ENCODE data around the gene NUDCD2.
A peak's percentile ranks its signal among the peaks of the same experiment; 100 is the strongest.

The NUDCD2 gene

GRCh38 chr5:163459819-163460561 lies at the start of gene NUDCD2:
Gene NUDCD2, minus strand, starts transcription at chr5:163460102. Its CDS starts 52 bp downstream, at chr5:163460050.
- peak; percentile 95 for DNase-seq

- DNase-seq: no peak
Observed at GRCh38 chr5:163509291-163509951, 49.5 kb upstream of the NUDCD2 start.

GRCh38 chr5:163508753-163509152 lies 48.9 kb upstream of the NUDCD2 start:
- no peak for DNase-seq

- DNase-seq: peak; percentile 18
Observed at GRCh38 chr5:163506726-163507125, 46.8 kb upstream of the NUDCD2 start.

GRCh38 chr5:163506095-163506457 lies 46.2 kb upstream of the NUDCD2 start:
- DNase-seq: peak; percentile 5

GRCh38 chr5:163505368-163506094 lies 45.6 kb upstream of the NUDCD2 start, which contains the start of gene MAT2B:
Gene MAT2B, plus strand, starts transcription at chr5:163505619. Its CDS starts 68 bp downstream, at chr5:163505687.
- DNase-seq: peak; percentile 96

- no peak for DNase-seq
Observed at GRCh38 chr5:163505049-163505367, 45.1 kb upstream of the NUDCD2 start.

GRCh38 chr5:163504079-163504931 lies 44.4 kb upstream of the NUDCD2 start:
- peak; percentile 36 for DNase-seq

GRCh38 chr5:163503106-163504078 lies 43.5 kb upstream of the NUDCD2 start:
- DNase-seq: peak; percentile 57

GRCh38 chr5:163502521-163502920 lies 42.6 kb upstream of the NUDCD2 start:
- no peak for DNase-seq

GRCh38 chr5:163498886-163499285 lies 39.0 kb upstream of the NUDCD2 start:
- DNase-seq: no peak

GRCh38 chr5:163497315-163497714 lies 37.4 kb upstream of the NUDCD2 start:
- DNase-seq: no peak

- no peak for DNase-seq
Observed at GRCh38 chr5:163496286-163496685, 36.4 kb upstream of the NUDCD2 start.

GRCh38 chr5:163489745-163490075 lies 29.8 kb upstream of the NUDCD2 start:
- no peak for DNase-seq

- DNase-seq: peak; percentile 46
Observed at GRCh38 chr5:163489055-163489744, 29.3 kb upstream of the NUDCD2 start.

GRCh38 chr5:163478982-163479271 lies 19.0 kb upstream of the NUDCD2 start:
- DNase-seq: no peak

GRCh38 chr5:163478126-163478981 lies 18.5 kb upstream of the NUDCD2 start:
- no peak for DNase-seq

GRCh38 chr5:163475411-163475810 lies 15.5 kb upstream of the NUDCD2 start:
- DNase-seq: no peak

GRCh38 chr5:163473635-163474243 lies 13.8 kb upstream of the NUDCD2 start:
- no peak for DNase-seq

- no peak for DNase-seq
Observed at GRCh38 chr5:163467682-163468081, 7.8 kb upstream of the NUDCD2 start.

All from CD4-positive, alpha-beta T cell treated with Interleukin-6 for 4 hours (primary cell).